ENCODE measurements around the gene ACTA1. TPM values are rescaled to one million over a fixed set of nuclear protein-coding genes. Genes with fewer than 3 reads are reported as not detected.

ACTA1 gene
- total RNA-seq, 1 experiment from 2014 or later = not detected

GRCh38 chr1:229428256-229428655 is 5.6 kb downstream of the ACTA1 start:
- H3K4me3 ChIP-seq (ENCODE audit: low read depth, low read length, poor library complexity, severe bottlenecking) = no peak overlapping the region
- no peaks in the 10 kb centered on the region for H3K9me3 ChIP-seq (ENCODE audit: low read depth, low read length, poor library complexity, severe bottlenecking)
- CTCF ChIA-PET = no interaction called here
- intact Hi-C loops (cut with micrococcal nuclease; ENCODE audit: unreplicated experiment) = no loop called here
- no peak for DNase-seq (ENCODE audit: low spot score)
- POLR2A ChIA-PET (ENCODE audit: low non-redundant PET) = interaction anchor here (0.6 kb wide), 1 partner anchor 16 kb away, joined by 6 read pairs; no protein-coding TSS in a partner anchor
- H3K36me3 ChIP-seq (ENCODE audit: insufficient read depth, low read length, poor library complexity, severe bottlenecking) = no peaks in the 10 kb centered on the region
- TF ChIP-seq CTCF (conservative IDR thresholded peaks at IDR 0.05; ENCODE audit: low read depth, low read length) (no peak), EZH2 (IDR thresholded peaks at IDR 0.05; ENCODE audit: borderline replicate concordance, low read depth, low read length, poor library complexity, severe bottlenecking) (no peak)
- peaks cover 65% of the 10 kb centered on the region for H3K27me3 ChIP-seq (replicated peaks; ENCODE audit: insufficient read depth, low read depth, low read length, poor library complexity)
- H3K27ac ChIP-seq (ENCODE audit: low read depth, low read length, poor library complexity, severe bottlenecking) = no peak overlapping the region
- H3K4me1 ChIP-seq (ENCODE audit: insufficient read depth, low read length, poor library complexity, severe bottlenecking) = peaks cover 13% of the 10 kb centered on the region
- BruUV-seq (replicated peaks) = no TSS peak

GRCh38 chr1:229427572-229427971 is 6.3 kb downstream of the ACTA1 start:
- CTCF ChIA-PET = no interaction called here
- TF ChIP-seq EZH2 (IDR thresholded peaks at IDR 0.05; ENCODE audit: borderline replicate concordance, low read depth, low read length, poor library complexity, severe bottlenecking) (no peak), CTCF (conservative IDR thresholded peaks at IDR 0.05; ENCODE audit: low read depth, low read length) (no peak)

GRCh38 chr1:229425564-229426159 is 8.2 kb downstream of the ACTA1 start:
- H3K4me1 ChIP-seq (ENCODE audit: insufficient read depth, low read length, poor library complexity, severe bottlenecking) = peaks cover under 1% of the 10 kb centered on the region
- peaks cover 42% of the 10 kb centered on the region for H3K27me3 ChIP-seq (replicated peaks; ENCODE audit: insufficient read depth, low read depth, low read length, poor library complexity)
- no peak overlapping the region for H3K4me3 ChIP-seq (ENCODE audit: low read depth, low read length, poor library complexity, severe bottlenecking)
- POLR2A ChIA-PET (ENCODE audit: low non-redundant PET) = no interaction called here
- H3K27ac ChIP-seq (ENCODE audit: low read depth, low read length, poor library complexity, severe bottlenecking) = no peak overlapping the region
- TF ChIP-seq EZH2 (IDR thresholded peaks at IDR 0.05; ENCODE audit: borderline replicate concordance, low read depth, low read length, poor library complexity, severe bottlenecking) (no peak), CTCF (conservative IDR thresholded peaks at IDR 0.05; ENCODE audit: low read depth, low read length) (no peak)
- CTCF ChIA-PET = no interaction called here
- intact Hi-C loops (cut with micrococcal nuclease; ENCODE audit: unreplicated experiment) = no loop called here
- DNase-seq (ENCODE audit: low spot score) = no peak
- H3K36me3 ChIP-seq (ENCODE audit: insufficient read depth, low read length, poor library complexity, severe bottlenecking) = no peaks in the 10 kb centered on the region
- H3K9me3 ChIP-seq (ENCODE audit: low read depth, low read length, poor library complexity, severe bottlenecking) = no peaks in the 10 kb centered on the region
- no TSS peak for BruUV-seq (replicated peaks)

More at GRCh38 chr1:229427572-229427971, 6.3 kb downstream of the ACTA1 start:
- no peak overlapping the region for H3K27ac ChIP-seq (ENCODE audit: low read depth, low read length, poor library complexity, severe bottlenecking)
- no peaks in the 10 kb centered on the region for H3K9me3 ChIP-seq (ENCODE audit: low read depth, low read length, poor library complexity, severe bottlenecking)
- BruUV-seq (replicated peaks) = no TSS peak
- peaks cover 58% of the 10 kb centered on the region for H3K27me3 ChIP-seq (replicated peaks; ENCODE audit: insufficient read depth, low read depth, low read length, poor library complexity)
- no peak overlapping the region for H3K4me3 ChIP-seq (ENCODE audit: low read depth, low read length, poor library complexity, severe bottlenecking)
- intact Hi-C loops (cut with micrococcal nuclease; ENCODE audit: unreplicated experiment) = no loop called here
- H3K36me3 ChIP-seq (ENCODE audit: insufficient read depth, low read length, poor library complexity, severe bottlenecking) = no peaks in the 10 kb centered on the region
- POLR2A ChIA-PET (ENCODE audit: low non-redundant PET) = no interaction called here
- no peak for DNase-seq (ENCODE audit: low spot score)
- H3K4me1 ChIP-seq (ENCODE audit: insufficient read depth, low read length, poor library complexity, severe bottlenecking) = peaks cover 13% of the 10 kb centered on the region

All from A673 (cell line).